H1 (cell line): ENCODE results near the gene ZNF33A. TPM values are rescaled to one million over a fixed set of nuclear protein-coding genes. Genes with fewer than 3 reads are reported as not detected.

Experiments
- CTCF ChIA-PET: fragments of 300-600 bp; sonication (Branson Sonifier 250); formaldehyde crosslinking; loops from one replicate; lab custom pipeline; 2021; ENCODE audit not compliant: partially characterized antibody; lab: Charles Lee
- POLR2A ChIA-PET: fragments of 300-600 bp; sonication (Branson Sonifier 250); formaldehyde crosslinking; loops from one replicate; lab custom pipeline; 2021; ENCODE audit warnings: inconsistent platforms; ENCODE audit not compliant: partially characterized antibody; lab: Charles Lee
- DNase-seq, 2 experiments: peaks; one replicate each; pipeline versions ENCODE4 v3.0.0 to v3.0.0-alpha.2; 2010 to 2022; ENCODE audit warnings: low spot score in 2 of 2, low read depth in 1 of 2, mixed read lengths in 1 of 2
- FAIRE-seq: peaks from 2 replicates; lab custom pipeline; 2011; peaks lifted over from hg19 to GRCh38; lab: Jason Lieb, UNC
- H2AFZ ChIP-seq: 2 replicates; pipeline ENCODE4 v1.8.1; 2012; ENCODE audit warnings: low read length, inconsistent platforms
- H2AK5ac ChIP-seq: 2 replicates; pipeline ENCODE4 v1.6.1; 2013; ENCODE audit warnings: low read depth, low read length
- H2BK120ac ChIP-seq: replicated peaks from 2 replicates; pipeline ENCODE3; 2013; ENCODE audit warnings: low read depth, low read length, inconsistent platforms
- H2BK12ac ChIP-seq: 2 replicates; pipeline ENCODE4 v1.6.1; 2013; ENCODE audit warnings: low read depth, low read length
- H2BK15ac ChIP-seq: 2 replicates; pipeline ENCODE4 v1.6.1; 2013; ENCODE audit warnings: low read length
- H2BK20ac ChIP-seq: 2 replicates; pipeline ENCODE4 v1.6.1; 2013; ENCODE audit warnings: low read length
- H2BK5ac ChIP-seq: 2 replicates; pipeline ENCODE4 v1.6.1; 2013; ENCODE audit warnings: low read depth, low read length
- H3K14ac ChIP-seq: 2 replicates; pipeline ENCODE4 v1.6.1; 2013; ENCODE audit warnings: inconsistent platforms; ENCODE audit not compliant: insufficient read length
- H3K18ac ChIP-seq: 2 replicates; pipeline ENCODE4 v1.6.1; 2013; ENCODE audit warnings: low read length; ENCODE audit errors: extremely low read depth
- H3K23ac ChIP-seq: 2 replicates; pipeline ENCODE4 v1.6.1; 2013; ENCODE audit warnings: inconsistent platforms; ENCODE audit not compliant: insufficient read length
- H3K23me2 ChIP-seq: 2 replicates; pipeline ENCODE4 v1.6.1; 2013; ENCODE audit warnings: low read depth, low read length
- H3K27ac ChIP-seq: 2 replicates; pipeline ENCODE4 v1.6.1; 2011; ENCODE audit warnings: low read depth, low read length, inconsistent platforms
- H3K27me3 ChIP-seq, 4 experiments: replicated peaks in 1 of 4; 1 replicate in 1 of 4; 2 replicates in 3 of 4; pipeline versions ENCODE4 v1.6.1 to v1.8.1; 2011 to 2013; ENCODE audit warnings: low read length in 3 of 4, mild to moderate bottlenecking in 3 of 4, inconsistent platforms in 2 of 4, mixed read lengths in 2 of 4, moderate library complexity in 1 of 4; ENCODE audit not compliant: control insufficient read depth in 3 of 4, insufficient read depth in 3 of 4; ENCODE audit errors: extremely low read depth in 1 of 4
- H3K36me3 ChIP-seq, 4 experiments: 2 replicates each; pipeline versions ENCODE4 v1.6.1 to v1.8.1; 2011 to 2013; ENCODE audit warnings: mild to moderate bottlenecking in 4 of 4, low read length in 3 of 4, moderate library complexity in 2 of 4, control low read depth in 1 of 4, inconsistent platforms in 1 of 4; ENCODE audit not compliant: insufficient read depth in 4 of 4, control insufficient read depth in 2 of 4
- H3K4ac ChIP-seq: replicated peaks from 2 replicates; pipeline ENCODE3; 2013; ENCODE audit warnings: low read length, low read depth, mixed read lengths, inconsistent platforms; ENCODE audit not compliant: insufficient read length
- H3K4me1 ChIP-seq, 4 experiments: replicated peaks in 1 of 4; 1 replicate in 1 of 4; 2 replicates in 3 of 4; pipeline versions ENCODE4 v1.6.1 to v1.8.1; 2011 to 2013; ENCODE audit warnings: low read length in 3 of 4, inconsistent platforms in 2 of 4, mixed read lengths in 1 of 4; ENCODE audit not compliant: insufficient read depth in 4 of 4, control insufficient read depth in 3 of 4
- H3K4me2 ChIP-seq, 2 experiments: 2 replicates each; pipeline versions ENCODE4 v1.6.1 to v1.8.1; 2011 to 2013; ENCODE audit warnings: low read depth in 2 of 2, low read length in 2 of 2, control low read depth in 1 of 2, inconsistent platforms in 1 of 2, mild to moderate bottlenecking in 1 of 2; ENCODE audit not compliant: insufficient read depth in 1 of 2
- H3K4me3 ChIP-seq, 4 experiments: fragments of 200-600, 300-600 bp in 1 of 4; sonication (generic), shearing (Covaris generic), sonication (Bioruptor Twin) in 1 of 4; 2 replicates each; pipeline versions ENCODE4 v1.5.1 to v1.8.1; 2011 to 2016; ENCODE audit warnings: low read length in 4 of 4, low read depth in 3 of 4, control low read depth in 2 of 4, inconsistent platforms in 2 of 4, mild to moderate bottlenecking in 2 of 4, mixed read lengths in 1 of 4, moderate library complexity in 1 of 4; ENCODE audit not compliant: insufficient read depth in 2 of 4; ENCODE audit errors: extremely low read depth in 1 of 4
- H3K56ac ChIP-seq: replicated peaks from 2 replicates; pipeline ENCODE3; 2013; ENCODE audit warnings: low read depth, mild to moderate bottlenecking, mixed read lengths, low read length, inconsistent platforms; ENCODE audit not compliant: insufficient read length
- H3K79me1 ChIP-seq: 2 replicates; pipeline ENCODE4 v1.6.1; 2013; ENCODE audit warnings: low read depth, low read length, control low read depth
- H3K79me2 ChIP-seq, 2 experiments: 2 replicates each; pipeline versions ENCODE4 v1.6.1 to v1.8.1; 2012 to 2013; ENCODE audit warnings: low read length in 2 of 2, mild to moderate bottlenecking in 2 of 2, inconsistent platforms in 1 of 2; ENCODE audit not compliant: insufficient read depth in 2 of 2, control insufficient read depth in 1 of 2
- H3K9ac ChIP-seq, 4 experiments: replicated peaks in 1 of 4; 1 replicate in 1 of 4; 2 replicates in 3 of 4; pipeline versions ENCODE4 v1.6.1 to v1.8.1; 2011 to 2013; ENCODE audit warnings: low read depth in 3 of 4, low read length in 3 of 4, control low read depth in 2 of 4, mild to moderate bottlenecking in 2 of 4, moderate library complexity in 2 of 4, inconsistent platforms in 1 of 4; ENCODE audit errors: extremely low read depth in 1 of 4
- H3K9me3 ChIP-seq, 2 experiments: 2 replicates each; pipeline versions ENCODE4 v1.6.1 to v1.8.1; 2012 to 2013; ENCODE audit warnings: mild to moderate bottlenecking in 2 of 2, moderate library complexity in 2 of 2, control low read depth in 1 of 2, inconsistent platforms in 1 of 2, low read depth in 1 of 2, low read length in 1 of 2, mixed read lengths in 1 of 2; ENCODE audit not compliant: insufficient read depth in 2 of 2
- H4K20me1 ChIP-seq, 2 experiments: replicated peaks in 1 of 2; 2 replicates each; pipeline versions ENCODE3 to v1.8.1; 2011 to 2013; ENCODE audit warnings: inconsistent platforms in 2 of 2, low read length in 2 of 2, mild to moderate bottlenecking in 1 of 2; ENCODE audit not compliant: insufficient read depth in 2 of 2, control insufficient read depth in 1 of 2
- H4K5ac ChIP-seq: 2 replicates; pipeline ENCODE4 v1.6.1; 2013; ENCODE audit warnings: low read length, low read depth, mixed read lengths, inconsistent platforms; ENCODE audit not compliant: insufficient read length
- H4K8ac ChIP-seq: 2 replicates; pipeline ENCODE4 v1.8.0; 2013; ENCODE audit warnings: mild to moderate bottlenecking, moderate library complexity, low read length, inconsistent platforms; ENCODE audit not compliant: insufficient read depth; ENCODE audit errors: extremely low read depth
- H4K91ac ChIP-seq: replicated peaks from 2 replicates; pipeline ENCODE3; 2013; ENCODE audit warnings: low read length, mixed read lengths, inconsistent platforms; ENCODE audit not compliant: insufficient read length
- ASH2L ChIP-seq: fragments of 200-600, 300-600 bp; sonication (generic); IDR thresholded peaks from one replicate; pipeline ENCODE4 v1.7.1; 2017; ENCODE audit warnings: low read length
- BRCA1 ChIP-seq: IDR thresholded peaks from 2 replicates; pipeline ENCODE4 v1.6.1; 2012; ENCODE audit warnings: low read depth, low read length, improper control_type of control experiment
- CREB1 ChIP-seq: IDR thresholded peaks from 2 replicates; pipeline ENCODE4 v1.6.1; 2012; ENCODE audit warnings: inconsistent platforms
- HDAC6 ChIP-seq: IDR thresholded peaks from one replicate; pipeline ENCODE4 v1.7.1; 2012; ENCODE audit warnings: low read depth, mild to moderate bottlenecking, inconsistent platforms, low read length, moderate library complexity
- JUN ChIP-seq: IDR thresholded peaks from 2 replicates; pipeline ENCODE4 v1.6.1; 2011; ENCODE audit warnings: low read depth, mild to moderate bottlenecking, improper control_type of control experiment, low read length
- JUND ChIP-seq: IDR thresholded peaks from 2 replicates; pipeline ENCODE4 v1.6.1; 2011; ENCODE audit warnings: mild to moderate bottlenecking, improper control_type of control experiment, low read length
- KDM4A ChIP-seq: IDR thresholded peaks from one replicate; pipeline ENCODE4 v1.7.1; 2012; ENCODE audit warnings: low read depth, mild to moderate bottlenecking, moderate library complexity, low read length, inconsistent platforms; ENCODE audit not compliant: severe bottlenecking
- POLR2AphosphoS5 ChIP-seq: IDR thresholded peaks from 2 replicates; pipeline ENCODE4 v1.6.1; 2011; ENCODE audit warnings: low read depth, low read length
- POU5F1 ChIP-seq: IDR thresholded peaks from 2 replicates; pipeline ENCODE4 v1.6.1; 2011; ENCODE audit warnings: low read depth, mild to moderate bottlenecking, low read length, moderate library complexity
- RAD21 ChIP-seq, 2 experiments: IDR thresholded peaks in 1 of 2; conservative IDR thresholded peaks in 1 of 2; 2 replicates each; pipeline ENCODE4 v1.6.1; 2011; ENCODE audit warnings: low read depth in 2 of 2, low read length in 2 of 2, improper control_type of control experiment in 1 of 2, inconsistent platforms in 1 of 2, mild to moderate bottlenecking in 1 of 2, moderate library complexity in 1 of 2
- RBBP5 ChIP-seq: IDR thresholded peaks from 2 replicates; pipeline ENCODE4 v1.7.1; 2012; ENCODE audit warnings: low read depth, mild to moderate bottlenecking, inconsistent platforms, low read length, moderate library complexity, borderline replicate concordance
- RXRA ChIP-seq: IDR thresholded peaks from 2 replicates; pipeline ENCODE4 v1.6.1; 2011; ENCODE audit warnings: low read depth, mild to moderate bottlenecking, low read length, moderate library complexity; ENCODE audit not compliant: insufficient read depth
- TEAD4 ChIP-seq: IDR thresholded peaks from 2 replicates; pipeline ENCODE4 v1.6.1; 2012; ENCODE audit warnings: low read depth, low read length, inconsistent platforms, mixed read lengths
- YY1 ChIP-seq: IDR thresholded peaks from 2 replicates; pipeline ENCODE4 v1.6.1; 2011; ENCODE audit warnings: low read depth, mild to moderate bottlenecking, low read length
- WGBS, 2 experiments: shearing (Covaris generic) in 1 of 2; methylation state at CpG; one replicate each; pipeline versions ENCODE4 v1.1.6 to v1.1.7; 2013 to 2015; ENCODE audit warnings: low lambda C conversion rate in 2 of 2, mixed read lengths in 2 of 2, inconsistent platforms in 1 of 2, low coverage in 1 of 2, missing lambda C conversion rate in 1 of 2; ENCODE audit not compliant: insufficient replicate concordance in 2 of 2, insufficient coverage in 1 of 2, insufficient read length in 1 of 2; ENCODE audit errors: extremely low coverage in 1 of 2, missing lambda C conversion rate in 1 of 2; 5-methylcytosine and 5-hydroxymethylcytosine counted together
- polyA plus RNA-seq, 7 experiments: library from polyadenylated mRNA; depleted of rRNA in 3 of 7; stranded (reverse) in 5 of 7; unstranded in 2 of 7; fragments of >200 nt in 5 of 7; fragments of 200-250 nt in 2 of 7; gene quantifications; 1 replicate in 5 of 7; 2 replicates in 1 of 7; 4 replicates in 1 of 7; pipeline versions ENCODE4 v1.2.1 to v1.2.3, GENCODE V29; 2011 to 2013; ENCODE audit warnings: missing spikeins in 2 of 7, mixed read lengths in 2 of 7
- total RNA-seq: library from RNA; stranded (reverse); fragmentation: NEBNext Ultra II Directional; extraction: Animal tissue kit (Norgen Biotek cat#: 25700); gene quantifications from 2 replicates; pipeline ENCODE4 v1.2.1, GENCODE V29; 2021

The ZNF33A gene
- total and polyA plus RNA-seq, 2 of the 8 experiments (the other 6 are each of a cell fraction or from before 2014, with no cell fraction given): 6.0 to 48.3 TPM

DNA sequence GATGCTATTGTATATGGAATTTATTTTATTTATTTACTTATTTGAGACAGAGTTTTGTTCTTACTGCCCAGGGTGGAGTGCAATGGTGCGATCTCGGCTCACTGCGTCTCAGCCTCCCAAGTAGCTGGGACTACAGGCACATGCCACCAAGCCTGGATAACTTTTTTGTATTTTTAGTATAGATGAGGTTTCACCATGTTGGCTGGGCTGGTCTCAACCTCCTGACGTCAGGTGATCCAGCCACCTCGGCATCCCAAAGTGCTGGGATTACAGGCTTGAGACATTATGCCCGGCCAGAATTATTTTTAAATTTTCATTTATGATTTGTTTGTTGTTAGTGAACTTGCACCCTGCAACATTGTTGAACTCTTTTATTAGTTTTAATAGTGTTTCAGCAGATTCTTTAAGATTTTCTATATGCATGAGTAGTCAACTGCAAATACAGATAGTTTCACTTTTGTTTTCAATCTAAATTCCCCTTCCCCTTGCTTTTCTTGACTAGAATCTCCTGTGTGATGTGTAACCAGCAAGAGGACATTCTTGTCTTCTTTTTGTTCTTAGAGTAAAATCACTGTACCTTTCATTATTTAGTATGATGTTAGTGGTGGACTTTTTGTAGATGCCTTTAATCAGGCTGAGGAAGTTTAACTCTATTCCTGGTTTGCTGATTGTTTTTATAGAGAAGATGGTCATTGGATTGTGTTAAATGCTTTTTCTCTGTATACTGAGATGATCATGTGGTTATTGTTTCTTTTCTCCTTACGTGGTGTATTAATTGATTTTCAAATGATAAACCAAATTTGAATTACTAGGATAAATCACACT, 27.8 kb downstream of the ZNF33A start:
- no peaks in the 10 kb centered on the region for H3K4me1 ChIP-seq

More for the DNA sequence above, 27.8 kb downstream of the ZNF33A start:
- no peak for DNase-seq
- Histone ChIP-seq H4K91ac (no peak overlapping the region), H2AFZ (no peak overlapping the region), H4K5ac (no peak overlapping the region), H3K4me2 (no peak overlapping the region), H3K23ac (no peak overlapping the region), H2AK5ac (no peak overlapping the region), H2BK20ac (no peak overlapping the region), H2BK15ac (no peak overlapping the region), H3K4me3 (no peak overlapping the region), H3K9me3 (no peaks in the 10 kb centered on the region), H3K23me2 (no peaks in the 10 kb centered on the region), H3K18ac (no peak overlapping the region), H2BK120ac (no peak overlapping the region), H3K79me1 (no peaks in the 10 kb centered on the region; the same call in 1 of the 2 replicates), H3K27me3 (no peaks in the 10 kb centered on the region), H4K20me1 (no peaks in the 10 kb centered on the region), H2BK5ac (no peak overlapping the region), H3K14ac (no peak overlapping the region), H2BK12ac (no peak overlapping the region), H3K27ac (no peak overlapping the region), H3K56ac (no peak overlapping the region), H3K4ac (no peak overlapping the region), H4K8ac (no peak overlapping the region), H3K9ac (no peak overlapping the region), H3K36me3 (peaks cover 0 to 7% (median 2%) of the 10 kb centered on the region in 4 experiments; a peak in 5 of 8 replicates), H3K79me2 (no peaks in the 10 kb centered on the region; a peak in 1 of 4 replicates)
- no peak for TF ChIP-seq TEAD4
- no peak for TF ChIP-seq POU5F1
- TF ChIP-seq CREB1: no peak
- no peak for TF ChIP-seq POLR2AphosphoS5
- TF ChIP-seq HDAC6: no peak
- TF ChIP-seq KDM4A: no peak
- TF ChIP-seq RAD21 (IDR thresholded peaks at IDR 0.05 in 1 of 2, conservative IDR thresholded peaks at IDR 0.05 in 1 of 2; ENCODE audit: low read depth in 2 of 2, low read length in 2 of 2): no peak
- TF ChIP-seq BRCA1: no peak
- TF ChIP-seq JUN: no peak
- TF ChIP-seq RBBP5: no peak
- TF ChIP-seq RXRA: no peak
- TF ChIP-seq ASH2L: no peak
- no peak for TF ChIP-seq JUND
- TF ChIP-seq YY1: no peak
- FAIRE-seq: no peak
- CTCF ChIA-PET: interaction anchor here (0.6 kb wide), 1 partner anchor 8 kb away, joined by 3 read pairs; no protein-coding TSS in a partner anchor
- 95% methylated on average over 7 of the region's 7 CpGs; no CpG with 5 or more reads in 1 of the 2 experiments for WGBS, 2 experiments
- POLR2A ChIA-PET: no interaction called here
